Type B pancreatic cell (in vitro differentiated cells): Measurements from ENCODE around the gene FBXO3. TPM values are rescaled to one million over a fixed set of nuclear protein-coding genes. Genes with fewer than 3 reads are reported as not detected.
"Not testable (repeated sequence)": the region's sequence is repeated elsewhere in the genome, so short reads cannot be mapped to it uniquely, and the experiment has no call there.

Source experiments
- DNase-seq: peaks from one replicate; pipeline ENCODE4 v3.0.0; 2021; ENCODE audit warnings: mixed read lengths; ENCODE audit not compliant: unreplicated experiment; ENCODE audit errors: extremely low spot score
- H3K27ac Mint-ChIP-seq: 2 replicates; pipeline ENCODE4 v1.8.0; 2021; ENCODE audit warnings: mild to moderate bottlenecking, mixed read lengths
- H3K27me3 Mint-ChIP-seq: 2 replicates; pipeline ENCODE4 v1.8.0; 2021; ENCODE audit warnings: mixed read lengths
- H3K36me3 Mint-ChIP-seq: 2 replicates; pipeline ENCODE4 v1.8.0; 2021; ENCODE audit warnings: mixed read lengths
- H3K4me1 Mint-ChIP-seq: one replicate; pipeline ENCODE4 v1.8.0; 2021; ENCODE audit warnings: mixed read lengths; ENCODE audit not compliant: unreplicated experiment
- H3K4me3 Mint-ChIP-seq: 2 replicates; pipeline ENCODE4 v1.8.0; 2021; ENCODE audit warnings: mild to moderate bottlenecking, mixed read lengths
- H3K9me3 Mint-ChIP-seq: 2 replicates; pipeline ENCODE4 v1.8.0; 2021; ENCODE audit warnings: mixed read lengths
- long read RNA-seq: library from polyadenylated mRNA; unstranded; transcript quantifications from one replicate; pipeline ENCODE4 v2.0.0, GENCODE V29; 2020
- total RNA-seq: library from RNA; stranded (reverse); gene quantifications from 2 replicates; pipeline ENCODE4 v1.2.1, GENCODE V29; 2021; ENCODE audit warnings: low replicate concordance
- TF ChIP-seq, protein P1 (sequence below): fragments of 200-600 bp; sonication (generic); conservative IDR thresholded peaks from 2 replicates; pipeline ENCODE4 v1.5.0; 2021; ENCODE audit warnings: antibody characterized with exemption, mild to moderate bottlenecking

Gene FBXO3, protein sequence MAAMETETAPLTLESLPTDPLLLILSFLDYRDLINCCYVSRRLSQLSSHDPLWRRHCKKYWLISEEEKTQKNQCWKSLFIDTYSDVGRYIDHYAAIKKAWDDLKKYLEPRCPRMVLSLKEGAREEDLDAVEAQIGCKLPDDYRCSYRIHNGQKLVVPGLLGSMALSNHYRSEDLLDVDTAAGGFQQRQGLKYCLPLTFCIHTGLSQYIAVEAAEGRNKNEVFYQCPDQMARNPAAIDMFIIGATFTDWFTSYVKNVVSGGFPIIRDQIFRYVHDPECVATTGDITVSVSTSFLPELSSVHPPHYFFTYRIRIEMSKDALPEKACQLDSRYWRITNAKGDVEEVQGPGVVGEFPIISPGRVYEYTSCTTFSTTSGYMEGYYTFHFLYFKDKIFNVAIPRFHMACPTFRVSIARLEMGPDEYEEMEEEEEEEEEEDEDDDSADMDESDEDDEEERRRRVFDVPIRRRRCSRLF
- total RNA-seq: 29.3 and 34.5 TPM in 2 replicates
- long read RNA-seq, transcript FBXO3-201 (11 exons, 2,397 nt): major isoform, 297 of 349 reads
- long read RNA-seq, transcript FBXO3-202 (10 exons, 1,672 nt): minor isoform, 10 of 349 reads
- long read RNA-seq, partial matches to known transcripts: 9 of 349 reads
- long read RNA-seq, other reads (novel, unspliced or antisense): 33 of 349 reads

DNA sequence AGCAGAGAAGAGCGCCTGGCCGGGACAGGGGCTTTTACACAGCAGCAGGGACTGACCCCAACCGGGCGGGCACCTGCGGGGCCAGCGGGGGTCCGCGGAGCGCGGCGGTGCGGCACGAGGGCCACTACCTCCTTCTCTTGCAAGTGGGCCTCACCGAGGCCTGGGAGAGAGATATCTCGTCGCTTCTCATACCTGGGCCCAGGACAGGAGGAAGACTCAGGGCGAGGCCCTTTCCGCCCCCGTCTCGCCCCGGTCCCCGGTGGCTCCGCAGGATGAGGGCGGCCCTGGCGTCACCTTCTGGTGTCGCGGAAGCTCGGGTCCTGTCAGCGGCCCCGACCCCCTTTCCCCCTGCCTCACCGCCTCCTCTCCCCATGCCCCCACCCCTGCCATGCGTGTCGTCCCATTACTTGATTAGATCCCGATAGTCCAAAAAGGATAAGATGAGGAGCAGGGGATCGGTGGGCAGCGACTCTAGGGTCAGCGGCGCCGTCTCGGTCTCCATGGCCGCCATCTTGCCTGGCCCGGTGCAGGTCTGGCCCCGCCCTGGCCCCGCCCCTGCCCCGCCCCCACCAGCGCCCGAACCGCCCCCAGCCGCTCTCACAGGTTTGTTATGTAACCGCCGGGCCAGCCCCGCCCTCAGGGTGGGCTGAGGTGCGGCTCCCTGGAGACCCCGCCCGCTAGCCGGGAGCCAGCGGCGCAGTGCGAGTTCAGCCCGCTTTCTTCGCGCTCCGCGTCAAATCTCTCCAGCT lies at the start of gene FBXO3:
TSS of gene FBXO3 (minus strand) at position 534 of the 749 bp plus-strand sequence. CDS start at position 511, 23 bp downstream.
- Mint-ChIP-seq H3K9me3 (no peaks in the 10 kb centered on the region), H3K4me3 (peak within 1 kb of the TSS; percentile 96), H3K4me1 (peaks cover 30% of the 10 kb centered on the region), H3K27ac (peak within 1 kb of the TSS; percentile 94), H3K36me3 (peaks cover 7% of the 10 kb centered on the region), H3K27me3 (peaks cover 28% of the 10 kb centered on the region)
- DNase-seq: peak; percentile 89
- TF ChIP-seq, protein P1, sequence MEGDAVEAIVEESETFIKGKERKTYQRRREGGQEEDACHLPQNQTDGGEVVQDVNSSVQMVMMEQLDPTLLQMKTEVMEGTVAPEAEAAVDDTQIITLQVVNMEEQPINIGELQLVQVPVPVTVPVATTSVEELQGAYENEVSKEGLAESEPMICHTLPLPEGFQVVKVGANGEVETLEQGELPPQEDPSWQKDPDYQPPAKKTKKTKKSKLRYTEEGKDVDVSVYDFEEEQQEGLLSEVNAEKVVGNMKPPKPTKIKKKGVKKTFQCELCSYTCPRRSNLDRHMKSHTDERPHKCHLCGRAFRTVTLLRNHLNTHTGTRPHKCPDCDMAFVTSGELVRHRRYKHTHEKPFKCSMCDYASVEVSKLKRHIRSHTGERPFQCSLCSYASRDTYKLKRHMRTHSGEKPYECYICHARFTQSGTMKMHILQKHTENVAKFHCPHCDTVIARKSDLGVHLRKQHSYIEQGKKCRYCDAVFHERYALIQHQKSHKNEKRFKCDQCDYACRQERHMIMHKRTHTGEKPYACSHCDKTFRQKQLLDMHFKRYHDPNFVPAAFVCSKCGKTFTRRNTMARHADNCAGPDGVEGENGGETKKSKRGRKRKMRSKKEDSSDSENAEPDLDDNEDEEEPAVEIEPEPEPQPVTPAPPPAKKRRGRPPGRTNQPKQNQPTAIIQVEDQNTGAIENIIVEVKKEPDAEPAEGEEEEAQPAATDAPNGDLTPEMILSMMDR: no peak

DNA sequence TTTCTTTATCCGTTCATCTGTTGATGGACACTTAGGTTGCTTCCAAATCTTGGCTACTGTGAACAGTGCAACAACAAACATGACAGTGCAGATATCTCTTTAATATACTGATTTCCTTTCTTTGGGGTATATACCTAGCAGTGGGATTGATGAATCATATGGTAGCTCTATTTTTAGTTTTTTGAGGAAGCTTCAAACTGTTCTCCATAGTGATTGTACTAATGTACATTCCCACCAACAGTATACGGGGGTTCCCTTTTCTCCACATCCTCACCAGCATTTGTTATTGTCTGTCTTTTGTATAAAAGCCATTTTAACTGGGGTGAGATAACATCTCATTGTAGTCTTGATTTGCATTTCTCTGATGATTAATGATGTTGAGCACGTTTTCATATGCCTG lies 48.7 kb upstream of the FBXO3 start:
- not testable (repeated sequence) for H3K9me3 Mint-ChIP-seq, H3K36me3 Mint-ChIP-seq, H3K4me3 Mint-ChIP-seq, DNase-seq, H3K27ac Mint-ChIP-seq, H3K4me1 Mint-ChIP-seq
- H3K27me3 Mint-ChIP-seq: peaks cover 28% of the 10 kb centered on the region

DNA sequence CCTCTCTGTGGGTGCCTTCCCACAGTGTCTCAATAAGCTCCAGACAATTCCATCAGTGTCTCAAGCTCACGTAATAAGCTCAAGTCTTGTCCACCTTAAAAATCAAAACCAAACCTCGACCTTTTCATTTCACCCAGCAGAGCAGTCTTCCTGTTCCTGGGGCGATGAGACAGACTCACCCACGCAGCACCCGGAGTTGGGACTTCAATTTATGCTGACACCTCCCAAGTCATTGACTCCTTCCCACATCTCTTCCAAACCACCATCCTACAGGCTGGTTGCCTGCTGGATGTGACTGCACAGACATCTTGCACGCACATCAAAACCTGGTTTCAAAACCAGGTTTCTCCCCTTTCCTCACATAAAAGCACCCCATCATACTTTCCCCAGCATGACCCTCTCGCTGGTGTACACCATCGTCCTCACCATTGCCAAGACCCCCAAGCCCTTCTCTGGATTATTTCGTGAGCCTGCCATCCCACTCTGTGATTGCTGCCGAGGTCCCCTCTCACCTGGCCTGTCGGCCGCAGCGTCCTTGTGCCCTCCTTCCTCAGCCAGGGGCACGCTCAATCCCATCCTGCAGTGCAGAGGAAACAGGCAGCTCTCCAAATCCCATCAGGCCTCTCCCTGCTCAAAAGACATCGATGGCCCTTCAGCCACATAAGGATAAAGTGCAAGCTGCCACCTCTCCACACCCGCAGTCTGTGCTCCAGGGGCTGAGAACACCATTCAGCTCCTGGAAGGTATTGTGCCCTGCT lies 45.1 kb upstream of the FBXO3 start:
- DNase-seq: no peak
- Mint-ChIP-seq H3K4me1 (no peaks in the 10 kb centered on the region), H3K4me3 (no peak overlapping the region), H3K27me3 (peaks cover 29% of the 10 kb centered on the region), H3K36me3 (no peaks in the 10 kb centered on the region), H3K27ac (no peak overlapping the region), H3K9me3 (no peaks in the 10 kb centered on the region)
- TF ChIP-seq, protein P1: no peak

DNA sequence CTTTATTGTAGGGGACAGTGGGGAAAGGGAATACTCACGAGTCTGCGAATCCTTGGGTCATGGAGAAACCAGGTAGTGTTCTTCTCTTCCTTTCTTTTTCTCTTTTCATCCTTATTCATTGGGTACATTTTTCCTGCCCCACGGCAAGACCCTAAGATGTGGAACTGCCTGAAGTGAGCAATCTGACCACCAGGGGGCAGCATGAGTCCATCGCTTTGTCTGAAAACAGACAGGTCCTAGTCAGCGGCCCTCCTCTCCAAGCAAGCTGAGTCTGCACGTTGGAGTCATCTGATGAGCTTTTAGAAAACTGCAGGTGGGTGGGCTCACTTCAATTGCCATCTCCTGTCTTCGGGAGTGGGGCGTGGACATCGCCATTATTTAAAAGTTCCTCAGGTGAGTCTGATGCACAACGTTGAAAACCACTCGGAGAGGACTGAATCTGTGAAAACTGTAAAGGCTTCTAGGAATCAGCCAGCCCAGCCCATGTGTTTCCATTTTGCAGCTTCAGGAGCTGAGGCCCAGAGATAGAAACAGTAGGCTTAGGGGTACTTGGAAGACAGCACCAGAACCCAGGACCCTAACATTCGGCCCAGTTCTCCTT lies 34.0 kb upstream of the FBXO3 start:
- H3K9me3 Mint-ChIP-seq: no peaks in the 10 kb centered on the region

DNA sequence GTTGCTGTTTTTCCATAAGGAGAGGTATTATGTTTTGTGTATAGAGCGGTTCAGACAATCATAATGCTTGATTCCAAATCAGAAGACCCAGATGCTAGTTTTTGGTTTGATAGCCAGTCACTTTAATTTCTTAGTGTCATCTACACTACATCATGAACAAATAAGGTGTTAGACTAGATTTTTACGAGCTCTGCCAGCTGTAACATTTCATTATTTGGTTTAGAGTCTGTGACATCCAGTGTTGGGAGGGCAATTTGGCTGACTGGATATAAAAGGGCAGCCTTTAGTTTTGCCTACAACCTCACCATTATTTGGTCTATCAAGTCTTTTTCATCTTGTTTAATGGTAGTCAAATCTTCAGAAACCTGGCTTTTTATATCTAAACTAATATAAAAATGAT lies 30.2 kb upstream of the FBXO3 start:
- no peak for DNase-seq
- Mint-ChIP-seq H3K27ac (no peak overlapping the region), H3K36me3 (no peaks in the 10 kb centered on the region), H3K4me3 (no peak overlapping the region), H3K27me3 (peaks cover 72% of the 10 kb centered on the region), H3K9me3 (no peaks in the 10 kb centered on the region), H3K4me1 (peaks cover 17% of the 10 kb centered on the region)
- TF ChIP-seq, protein P1: no peak

More for the DNA sequence above, 34.0 kb upstream of the FBXO3 start:
- TF ChIP-seq, protein P1: peak; percentile 96
- H3K27ac Mint-ChIP-seq: peak overlapping the region; percentile 54
- H3K4me1 Mint-ChIP-seq: peaks cover 12% of the 10 kb centered on the region
- H3K27me3 Mint-ChIP-seq: peaks cover 41% of the 10 kb centered on the region
- no peaks in the 10 kb centered on the region for H3K36me3 Mint-ChIP-seq
- H3K4me3 Mint-ChIP-seq: no peak overlapping the region
- DNase-seq: peak; percentile 88
